DOHH2 (cell line): ENCODE results near the gene S100Z.
"Not testable (repeated sequence)": the region's sequence is repeated elsewhere in the genome, so short reads cannot be mapped to it uniquely, and the experiment has no call there.

Source experiments
- H3F3A ChIP-seq: fragments of 200-600 bp; sonication (generic), shearing (Covaris generic); 2 replicates; pipeline ENCODE4 v1.6.0; 2016; ENCODE audit warnings: antibody characterized with exemption, mild to moderate bottlenecking; ENCODE audit not compliant: control insufficient read depth, insufficient read depth
- H3K27ac ChIP-seq: fragments of 200-600 bp; sonication (generic); 2 replicates; pipeline ENCODE4 v1.5.1; 2014; ENCODE audit warnings: low read depth, mild to moderate bottlenecking, low read length, moderate library complexity
- H3K27me3 ChIP-seq: fragments of 200-600 bp; sonication (generic); 2 replicates; pipeline ENCODE4 v1.6.1; 2014; ENCODE audit warnings: mild to moderate bottlenecking, low read length, mixed read lengths; ENCODE audit not compliant: control insufficient read depth
- H3K36me3 ChIP-seq: fragments of 200-600 bp; sonication (generic); 2 replicates; pipeline ENCODE4 v1.6.1; 2014; ENCODE audit warnings: mild to moderate bottlenecking, low read length, moderate library complexity, mixed read lengths; ENCODE audit not compliant: control insufficient read depth
- H3K4me1 ChIP-seq: fragments of 200-600 bp; sonication (generic); 2 replicates; pipeline ENCODE4 v1.6.1; 2014; ENCODE audit warnings: mild to moderate bottlenecking, low read length, mixed read lengths; ENCODE audit not compliant: control insufficient read depth
- H3K4me2 ChIP-seq: fragments of 200-600 bp; sonication (generic); 2 replicates; pipeline ENCODE4 v1.6.0; 2014; ENCODE audit warnings: mild to moderate bottlenecking, low read length, moderate library complexity
- H3K4me3 ChIP-seq: fragments of 200-600 bp; sonication (generic); 2 replicates; pipeline ENCODE4 v1.5.1; 2014; ENCODE audit warnings: mild to moderate bottlenecking, low read length, mixed read lengths
- H3K79me2 ChIP-seq: fragments of 200-600 bp; sonication (generic); 2 replicates; pipeline ENCODE4 v1.6.1; 2014; ENCODE audit warnings: mild to moderate bottlenecking, low read length, mixed read lengths; ENCODE audit not compliant: control insufficient read depth
- H3K9me2 ChIP-seq: fragments of 200-600 bp; sonication (generic); replicated peaks from 2 replicates; pipeline ENCODE4 v1.6.1; 2014; ENCODE audit warnings: mild to moderate bottlenecking, low read length, mixed read lengths; ENCODE audit not compliant: control insufficient read depth
- H3K9me3 ChIP-seq: fragments of 200-600 bp; sonication (generic); 2 replicates; pipeline ENCODE4 v1.6.1; 2014; ENCODE audit warnings: antibody characterized with exemption, low read length, mixed read lengths; ENCODE audit not compliant: control insufficient read depth, insufficient read depth
- H4K20me1 ChIP-seq: fragments of 200-600 bp; sonication (generic); 2 replicates; pipeline ENCODE4 v1.6.0; 2014; ENCODE audit warnings: low read depth, mild to moderate bottlenecking, antibody characterized with exemption, low read length, moderate library complexity; ENCODE audit not compliant: control insufficient read depth, insufficient read depth
- CTCF ChIP-seq: fragments of 200-600 bp; sonication (generic); IDR thresholded peaks from one replicate; pipeline ENCODE4 v1.5.1; 2014; ENCODE audit warnings: antibody characterized with exemption, mild to moderate bottlenecking, low read depth, low read length; ENCODE audit not compliant: poor library complexity, severe bottlenecking
- EZH2phosphoT487 ChIP-seq: fragments of 200-600 bp; sonication (generic); IDR thresholded peaks from 2 replicates; pipeline ENCODE4 v1.6.1; 2017; ENCODE audit warnings: borderline replicate concordance, mild to moderate bottlenecking, antibody characterized with exemption, low read length, moderate library complexity, mixed read lengths

Gene S100Z

DNA sequence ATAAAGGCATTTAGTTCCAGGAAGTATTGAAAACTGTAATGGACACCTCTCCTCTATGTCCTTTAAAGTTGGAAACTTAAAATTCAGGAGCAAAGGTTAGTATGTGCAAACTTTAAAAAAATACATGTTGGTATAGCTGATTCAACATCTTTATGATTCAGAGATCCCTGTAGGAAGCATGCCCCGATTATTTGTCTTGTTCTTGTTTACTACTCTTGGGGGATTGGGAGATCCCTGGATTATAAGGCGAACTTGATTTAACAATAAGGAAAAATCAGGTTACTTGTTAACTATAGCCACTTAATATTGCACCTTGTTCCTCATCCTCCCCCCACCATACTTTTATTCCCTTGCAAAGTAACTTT lies 29.3 kb upstream of the S100Z start:
- H3K4me2 ChIP-seq: no peak overlapping the region

GRCh38 chr5:76821136-76821535 lies 28.7 kb upstream of the S100Z start:
- Histone ChIP-seq H3K27me3 (peaks cover 8% of the 10 kb centered on the region), H3K4me2 (no peak overlapping the region), H3K4me1 (no peaks in the 10 kb centered on the region), H3F3A (no peaks in the 10 kb centered on the region), H3K79me2 (no peaks in the 10 kb centered on the region), H3K27ac (no peak overlapping the region), H3K4me3 (no peak overlapping the region), H4K20me1 (no peaks in the 10 kb centered on the region), H3K9me3 (no peaks in the 10 kb centered on the region), H3K9me2 (no peaks in the 10 kb centered on the region), H3K36me3 (no peaks in the 10 kb centered on the region)
- no peak for TF ChIP-seq CTCF
- no peak; the same call in 1 of the 2 replicates for TF ChIP-seq EZH2phosphoT487

More for the DNA sequence above, 29.3 kb upstream of the S100Z start:
- H4K20me1 ChIP-seq: no peaks in the 10 kb centered on the region
- no peaks in the 10 kb centered on the region for H3F3A ChIP-seq
- no peaks in the 10 kb centered on the region for H3K9me3 ChIP-seq
- H3K27ac ChIP-seq: no peak overlapping the region
- H3K4me1 ChIP-seq: no peaks in the 10 kb centered on the region
- H3K9me2 ChIP-seq: no peaks in the 10 kb centered on the region
- TF ChIP-seq EZH2phosphoT487 (no peak), CTCF (no peak)
- H3K36me3 ChIP-seq: no peaks in the 10 kb centered on the region
- no peaks in the 10 kb centered on the region for H3K79me2 ChIP-seq
- H3K4me3 ChIP-seq: no peak overlapping the region
- H3K27me3 ChIP-seq: peaks cover 8% of the 10 kb centered on the region

- H3K9me2 ChIP-seq, H3K79me2 ChIP-seq, H3K27ac ChIP-seq, H3K4me1 ChIP-seq, H3K27me3 ChIP-seq, H3K4me2 ChIP-seq, H3K9me3 ChIP-seq, H3K36me3 ChIP-seq, H3F3A ChIP-seq, H4K20me1 ChIP-seq, H3K4me3 ChIP-seq: not testable (repeated sequence)
Observed at GRCh38 chr5:76822105-76822731, 27.6 kb upstream of the S100Z start.

- H3K9me2 ChIP-seq, H3K79me2 ChIP-seq, H3K36me3 ChIP-seq, H3F3A ChIP-seq, H4K20me1 ChIP-seq, H3K9me3 ChIP-seq, H3K27ac ChIP-seq, H3K4me3 ChIP-seq, H3K27me3 ChIP-seq, H3K4me1 ChIP-seq, H3K4me2 ChIP-seq: not testable (repeated sequence)
Observed at GRCh38 chr5:76826416-76826815, 23.4 kb upstream of the S100Z start.
